Measurements from ENCODE around the gene NR6A1. TPM values are rescaled to one million over a fixed set of nuclear protein-coding genes. Genes with fewer than 3 reads are reported as not detected.
A peak's percentile ranks its signal among the peaks of the same experiment; 100 is the strongest.

The NR6A1 gene
- total RNA-seq, 4 donors from 2014 or later: 1.7 to 8.4 (median 5.5) TPM

GRCh38 chr9:124786881-124787573, 15.9 kb upstream of the NR6A1 start:
- H3K27ac ChIP-seq: no peak overlapping the region
- no peak for DNase-seq (ENCODE audit: low spot score in 2 of 2)
- H3K4me1 ChIP-seq: peaks cover 0 to 30% (median 12%) of the 10 kb centered on the region in 4 donors
- H3K27me3 ChIP-seq: no peaks in the 10 kb centered on the region
- peaks cover 0 to 10% (median 0%) of the 10 kb centered on the region in 3 donors for H3K36me3 ChIP-seq
- H3K4me3 ChIP-seq: no peak overlapping the region
- TF ChIP-seq EP300 (IDR thresholded peaks at IDR 0.05) (no peak), POLR2A (IDR thresholded peaks at IDR 0.05) (no peak), CTCF (IDR thresholded peaks at IDR 0.05) (no peak)
- 93 to 96% methylated on average over 20 of the region's 20 CpGs for WGBS, 2 donors
- no peaks in the 10 kb centered on the region for H3K9me3 ChIP-seq

DNA sequence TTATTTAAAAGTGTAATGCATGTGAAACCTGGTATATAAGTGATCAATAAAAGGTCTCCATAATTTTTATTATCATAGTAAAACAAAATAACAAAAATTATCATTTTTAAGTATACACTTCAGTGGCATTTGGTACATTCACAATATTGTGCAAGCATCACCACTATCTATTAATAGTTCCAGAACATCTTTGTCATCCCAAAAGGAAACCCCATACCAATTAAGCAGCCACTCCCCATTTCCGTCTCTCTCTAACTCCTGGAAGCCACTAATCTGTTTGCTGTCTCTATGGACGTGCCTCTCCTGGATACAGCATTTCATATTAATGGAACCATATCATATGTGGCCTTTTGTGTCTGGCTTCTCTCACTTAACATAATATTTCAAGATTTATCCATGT, 13.4 kb upstream of the NR6A1 start:
- DNase-seq (ENCODE audit: low spot score in 2 of 2): no peak
- Histone ChIP-seq H3K27ac (peak overlapping the region in 2 of 4 donors; percentile 87), H3K9me3 (no peaks in the 10 kb centered on the region), H3K27me3 (no peaks in the 10 kb centered on the region), H3K36me3 (peaks cover 0 to 10% (median 0%) of the 10 kb centered on the region in 3 donors), H3K4me3 (no peak overlapping the region), H3K4me1 (peaks cover 5 to 54% (median 18%) of the 10 kb centered on the region in 4 donors)
- WGBS, 2 donors: 49 to 52% methylated on average over 2 of the region's 2 CpGs
- no peak for TF ChIP-seq CTCF (IDR thresholded peaks at IDR 0.05)
- no peak for TF ChIP-seq POLR2A (IDR thresholded peaks at IDR 0.05)
- peak in 1 of 2 donors; percentile 50 for TF ChIP-seq EP300 (IDR thresholded peaks at IDR 0.05)

DNA sequence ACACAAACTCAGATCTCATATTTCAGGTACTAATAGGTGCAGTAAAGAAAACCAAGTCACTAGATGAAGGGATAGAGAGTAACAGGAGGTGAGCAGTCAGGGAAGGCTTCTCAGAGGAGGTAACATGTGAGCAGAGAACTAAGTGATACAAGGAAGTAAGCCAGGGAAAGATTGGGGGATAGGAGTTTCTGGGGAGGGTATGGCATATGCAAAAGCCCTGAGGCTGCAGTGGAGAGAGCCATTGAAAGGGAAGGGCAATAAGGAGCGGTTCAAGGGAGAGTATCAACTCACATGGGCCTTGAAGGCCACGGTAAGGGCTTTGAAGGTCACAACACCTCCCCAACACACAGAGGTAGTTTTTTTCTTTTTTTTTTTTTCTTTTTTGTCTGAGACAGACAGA, 12.7 kb upstream of the NR6A1 start:
- no peak for TF ChIP-seq CTCF (IDR thresholded peaks at IDR 0.05)
- no peak for TF ChIP-seq EP300 (IDR thresholded peaks at IDR 0.05)
- TF ChIP-seq POLR2A (IDR thresholded peaks at IDR 0.05): no peak
- DNase-seq (ENCODE audit: low spot score in 2 of 2): no peak
- Histone ChIP-seq H3K27me3 (no peaks in the 10 kb centered on the region), H3K4me1 (peaks cover 5 to 58% (median 21%) of the 10 kb centered on the region in 4 donors), H3K27ac (peak overlapping the region in 3 of 4 donors; percentile 22 to 87 (median 87)), H3K36me3 (peaks cover 0 to 10% (median 0%) of the 10 kb centered on the region in 3 donors), H3K9me3 (no peaks in the 10 kb centered on the region), H3K4me3 (no peak overlapping the region)
- WGBS, 2 donors: 84 to 85% methylated on average over 2 of the region's 2 CpGs

GRCh38 chr9:124782661-124783574, 11.8 kb upstream of the NR6A1 start:
- peaks cover 0 to 10% (median 0%) of the 10 kb centered on the region in 3 donors for H3K36me3 ChIP-seq
- no peaks in the 10 kb centered on the region for H3K27me3 ChIP-seq
- H3K27ac ChIP-seq: peak overlapping the region in 3 of 4 donors; percentile 11 to 87 (median 87)
- H3K4me1 ChIP-seq: peaks cover 5 to 65% (median 24%) of the 10 kb centered on the region in 4 donors
- TF ChIP-seq POLR2A (IDR thresholded peaks at IDR 0.05) (no peak), CTCF (IDR thresholded peaks at IDR 0.05) (no peak), EP300 (IDR thresholded peaks at IDR 0.05) (no peak)
- DNase-seq (ENCODE audit: low spot score in 2 of 2): no peak
- H3K9me3 ChIP-seq: no peaks in the 10 kb centered on the region
- 53 to 65% methylated on average over 10 to 13 of the region's 13 CpGs for WGBS, 2 donors
- H3K4me3 ChIP-seq: no peak overlapping the region
